ENCODE measurements around the gene ARHGAP42. TPM values are rescaled to one million over a fixed set of nuclear protein-coding genes. Genes with fewer than 3 reads are reported as not detected.

Gene ARHGAP42
- total RNA-seq, 1 experiment from 2014 or later = 39.1 TPM

DNA sequence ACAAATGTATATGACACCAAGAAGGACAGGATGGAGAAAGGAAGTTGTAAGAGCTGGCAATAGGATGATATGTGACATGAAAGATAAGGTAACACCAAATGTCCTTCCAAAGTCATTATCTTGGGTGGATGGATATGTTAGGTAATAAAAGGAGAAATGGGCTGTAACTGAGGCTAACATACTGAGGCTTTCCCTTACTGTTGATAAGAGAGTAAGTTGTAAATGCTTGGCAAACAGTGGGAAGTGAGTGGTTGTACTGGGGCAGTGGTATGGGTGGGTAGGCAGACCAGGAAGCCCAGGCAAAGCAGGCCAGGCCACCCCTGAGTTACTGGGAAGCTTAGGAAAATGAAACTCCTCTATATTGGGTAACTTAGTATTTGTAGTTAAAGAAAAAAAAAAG, 73.7 kb downstream of the ARHGAP42 start:
- no peak overlapping the region for H3K27ac ChIP-seq (ENCODE audit: insufficient read length, low read depth, low read length)
- H2BK5ac ChIP-seq (ENCODE audit: insufficient read length, low read length) = no peak overlapping the region
- H2AK5ac ChIP-seq (ENCODE audit: insufficient read length, low read length) = no peak overlapping the region
- no peaks in the 10 kb centered on the region for H3K79me2 ChIP-seq (ENCODE audit: insufficient read depth, low read length)
- H2BK120ac ChIP-seq (ENCODE audit: low read depth, low read length, poor library complexity, severe bottlenecking) = no peak overlapping the region
- no peak overlapping the region for H4K8ac ChIP-seq (replicated peaks; ENCODE audit: insufficient read length, low read depth, low read length)
- H3K79me1 ChIP-seq (ENCODE audit: insufficient read depth, low read depth, low read length, poor library complexity, severe bottlenecking) = peaks cover 4% of the 10 kb centered on the region
- no peak for DNase-seq
- no peak overlapping the region for H3K4me3 Mint-ChIP-seq
- H2AFZ ChIP-seq (ENCODE audit: low read length) = no peak overlapping the region
- H3K4me1 Mint-ChIP-seq = peaks cover 32 to 38% of the 10 kb centered on the region in 2 experiments
- H3K4me2 ChIP-seq (ENCODE audit: insufficient read depth, insufficient read length, low read length) = no peak overlapping the region
- TF ChIP-seq, protein P1, sequence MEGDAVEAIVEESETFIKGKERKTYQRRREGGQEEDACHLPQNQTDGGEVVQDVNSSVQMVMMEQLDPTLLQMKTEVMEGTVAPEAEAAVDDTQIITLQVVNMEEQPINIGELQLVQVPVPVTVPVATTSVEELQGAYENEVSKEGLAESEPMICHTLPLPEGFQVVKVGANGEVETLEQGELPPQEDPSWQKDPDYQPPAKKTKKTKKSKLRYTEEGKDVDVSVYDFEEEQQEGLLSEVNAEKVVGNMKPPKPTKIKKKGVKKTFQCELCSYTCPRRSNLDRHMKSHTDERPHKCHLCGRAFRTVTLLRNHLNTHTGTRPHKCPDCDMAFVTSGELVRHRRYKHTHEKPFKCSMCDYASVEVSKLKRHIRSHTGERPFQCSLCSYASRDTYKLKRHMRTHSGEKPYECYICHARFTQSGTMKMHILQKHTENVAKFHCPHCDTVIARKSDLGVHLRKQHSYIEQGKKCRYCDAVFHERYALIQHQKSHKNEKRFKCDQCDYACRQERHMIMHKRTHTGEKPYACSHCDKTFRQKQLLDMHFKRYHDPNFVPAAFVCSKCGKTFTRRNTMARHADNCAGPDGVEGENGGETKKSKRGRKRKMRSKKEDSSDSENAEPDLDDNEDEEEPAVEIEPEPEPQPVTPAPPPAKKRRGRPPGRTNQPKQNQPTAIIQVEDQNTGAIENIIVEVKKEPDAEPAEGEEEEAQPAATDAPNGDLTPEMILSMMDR (conservative IDR thresholded peaks at IDR 0.05) = no peak
- no peaks in the 10 kb centered on the region for H3K27me3 Mint-ChIP-seq (ENCODE audit: low read depth)
- no peak overlapping the region for H2BK20ac ChIP-seq (ENCODE audit: low read depth, low read length, poor library complexity, severe bottlenecking)
- no peak overlapping the region for H3K4ac ChIP-seq (ENCODE audit: low read depth, low read length)
- no peak overlapping the region for H3T11ph ChIP-seq (ENCODE audit: low read length)
- no peaks in the 10 kb centered on the region for H4K20me1 ChIP-seq (ENCODE audit: control insufficient read depth, insufficient read depth, insufficient read length)
- no peak overlapping the region for H4K91ac ChIP-seq (ENCODE audit: insufficient read length, low read depth, low read length)
- H3K14ac ChIP-seq (ENCODE audit: insufficient read depth, low read length) = no peak overlapping the region
- no peaks in the 10 kb centered on the region for H3K9me3 ChIP-seq (ENCODE audit: control insufficient read depth, low read depth, low read length)
- no peaks in the 10 kb centered on the region for H3K23me2 ChIP-seq (ENCODE audit: insufficient read length, low read depth, low read length, poor library complexity, severe bottlenecking)
- H3K23ac ChIP-seq (ENCODE audit: insufficient read length, low read depth, low read length) = no peak overlapping the region
- no peak overlapping the region for H2BK12ac ChIP-seq (ENCODE audit: insufficient read length, low read depth, low read length)
- H3K4me1 ChIP-seq (ENCODE audit: insufficient read depth, low read length) = no peaks in the 10 kb centered on the region; the same call in 1 of the 2 replicates
- no peak overlapping the region for H2BK15ac ChIP-seq (ENCODE audit: low read depth, low read length)
- H4K5ac ChIP-seq (ENCODE audit: insufficient read length, low read depth, low read length) = no peak overlapping the region
- no peaks in the 10 kb centered on the region for H3K9me3 Mint-ChIP-seq
- no peak overlapping the region for H3K56ac ChIP-seq (ENCODE audit: insufficient read length, low read depth, low read length)
- no peak overlapping the region for H3K18ac ChIP-seq (ENCODE audit: insufficient read length, low read depth, low read length)
- H3K9ac ChIP-seq (ENCODE audit: extremely low read depth, insufficient read length, low read length) = no peak overlapping the region
- no peaks in the 10 kb centered on the region for H3K27me3 ChIP-seq (ENCODE audit: insufficient read depth, low read length)
- H3K36me3 Mint-ChIP-seq (ENCODE audit: insufficient read depth in 1 of 3, low read depth in 3 of 3) = no peaks in the 10 kb centered on the region
- peak overlapping the region; percentile 17 to 66 (median 28); a peak in 4 of 7 replicates for H3K27ac Mint-ChIP-seq

All from H9 (cell line).